Measurements from ENCODE around the gene TSPOAP1. TPM values are rescaled to one million over a fixed set of nuclear protein-coding genes. Genes with fewer than 3 reads are reported as not detected.

TSPOAP1 gene
- total RNA-seq, 1 donor from 2014 or later: 13.6 TPM

DNA sequence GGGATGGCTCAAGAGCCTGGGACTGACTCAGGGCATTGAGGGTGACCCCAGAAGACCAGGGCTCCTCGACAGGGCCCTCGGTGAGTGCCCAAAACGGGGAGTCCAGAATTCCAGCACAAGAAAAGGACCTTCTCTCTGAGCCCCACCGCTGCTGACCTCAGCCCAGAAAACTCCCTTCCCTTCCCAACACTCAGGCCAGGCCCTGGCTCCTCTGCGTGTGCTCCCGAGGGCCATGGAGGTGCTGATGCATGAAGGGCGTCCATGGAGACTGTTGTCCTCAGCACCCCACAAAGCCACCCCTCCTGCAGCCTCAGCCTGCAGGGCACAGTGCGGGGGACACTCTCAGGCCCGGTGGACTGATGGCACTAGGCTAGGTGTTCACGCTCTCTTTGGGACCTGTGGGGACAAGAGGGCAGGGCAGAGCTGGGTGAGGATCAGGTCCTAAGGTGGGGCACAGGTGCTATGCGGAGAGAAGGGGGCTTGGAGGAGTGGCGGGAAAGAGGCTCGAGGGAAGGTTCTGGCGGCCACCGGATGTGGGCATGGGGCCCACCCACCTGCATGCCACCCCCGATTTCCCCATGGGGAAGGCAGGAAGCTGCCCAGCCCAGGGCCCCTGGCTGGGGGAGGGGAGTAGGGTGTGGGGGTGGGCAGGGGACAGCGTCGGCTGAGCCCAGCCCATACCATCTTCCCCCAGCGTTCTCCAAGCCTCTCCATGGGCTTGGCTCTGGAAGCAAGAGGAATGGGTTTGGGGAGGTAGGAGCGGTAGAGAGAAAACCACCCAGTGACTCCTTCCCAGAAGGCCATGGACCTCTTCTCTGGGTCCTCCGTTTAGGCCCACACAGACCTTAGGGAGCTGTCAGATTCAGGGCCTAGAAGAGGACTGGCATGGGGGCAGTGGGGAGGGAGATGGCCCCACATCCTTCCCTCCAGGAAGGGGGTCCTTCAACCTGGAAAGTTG lies 4.5 kb upstream of the TSPOAP1 start:
- DNase-seq (no peak), ATAC-seq (ENCODE audit: poor library complexity) (no peak)
- intact Hi-C loops (cut with DNase I): no loop called here

DNA sequence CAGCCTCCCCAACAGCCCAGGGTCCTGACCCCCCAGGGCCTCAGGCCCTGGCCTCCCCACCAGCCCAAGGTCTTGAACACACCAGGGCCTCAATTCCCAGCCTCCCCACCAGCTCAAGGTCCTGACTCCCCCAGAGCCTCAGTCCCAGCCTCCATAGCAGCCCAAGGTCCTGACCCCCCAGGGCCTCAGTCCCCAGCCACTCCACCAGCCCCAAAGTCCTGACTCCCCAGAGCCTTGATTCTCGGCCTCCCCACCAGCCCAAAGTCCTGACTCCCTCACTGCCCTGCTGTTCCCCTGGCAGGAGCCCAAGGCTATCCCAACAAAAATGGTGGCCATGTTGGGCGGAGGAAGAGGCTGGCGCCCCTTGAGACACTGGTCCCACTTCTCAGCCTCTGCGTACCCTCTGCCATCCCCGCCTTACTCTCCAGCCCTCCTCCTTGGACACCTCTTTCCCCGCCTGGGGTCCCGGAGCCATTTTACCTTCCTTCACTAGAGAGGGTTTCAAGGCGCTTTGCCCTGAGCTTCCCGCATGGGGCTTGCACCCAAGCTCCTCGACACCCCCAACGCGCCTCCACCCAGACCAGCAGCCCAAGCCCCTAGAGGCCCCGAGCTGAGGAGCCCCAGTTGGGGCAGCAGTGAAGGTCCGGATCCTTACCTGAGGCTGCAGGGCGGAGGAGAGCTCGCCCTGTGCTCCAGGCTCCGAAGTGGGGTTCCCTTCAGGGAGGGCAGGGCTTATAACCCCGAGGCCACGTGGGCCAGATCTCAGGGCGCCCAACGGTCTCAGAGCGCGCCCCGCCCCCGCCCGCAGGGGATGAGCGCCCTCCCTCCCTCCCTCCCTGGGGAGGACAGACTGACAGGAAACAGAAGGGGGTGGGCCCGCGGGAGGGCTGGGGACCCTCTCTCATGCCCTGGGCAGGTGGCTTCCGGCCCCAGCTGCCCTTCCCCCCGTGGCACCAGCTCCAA lies 3.5 kb upstream of the TSPOAP1 start:
- ATAC-seq (ENCODE audit: poor library complexity) (peak; percentile 59), DNase-seq (peak; percentile 87)
- intact Hi-C loops (cut with DNase I): no loop called here

DNA sequence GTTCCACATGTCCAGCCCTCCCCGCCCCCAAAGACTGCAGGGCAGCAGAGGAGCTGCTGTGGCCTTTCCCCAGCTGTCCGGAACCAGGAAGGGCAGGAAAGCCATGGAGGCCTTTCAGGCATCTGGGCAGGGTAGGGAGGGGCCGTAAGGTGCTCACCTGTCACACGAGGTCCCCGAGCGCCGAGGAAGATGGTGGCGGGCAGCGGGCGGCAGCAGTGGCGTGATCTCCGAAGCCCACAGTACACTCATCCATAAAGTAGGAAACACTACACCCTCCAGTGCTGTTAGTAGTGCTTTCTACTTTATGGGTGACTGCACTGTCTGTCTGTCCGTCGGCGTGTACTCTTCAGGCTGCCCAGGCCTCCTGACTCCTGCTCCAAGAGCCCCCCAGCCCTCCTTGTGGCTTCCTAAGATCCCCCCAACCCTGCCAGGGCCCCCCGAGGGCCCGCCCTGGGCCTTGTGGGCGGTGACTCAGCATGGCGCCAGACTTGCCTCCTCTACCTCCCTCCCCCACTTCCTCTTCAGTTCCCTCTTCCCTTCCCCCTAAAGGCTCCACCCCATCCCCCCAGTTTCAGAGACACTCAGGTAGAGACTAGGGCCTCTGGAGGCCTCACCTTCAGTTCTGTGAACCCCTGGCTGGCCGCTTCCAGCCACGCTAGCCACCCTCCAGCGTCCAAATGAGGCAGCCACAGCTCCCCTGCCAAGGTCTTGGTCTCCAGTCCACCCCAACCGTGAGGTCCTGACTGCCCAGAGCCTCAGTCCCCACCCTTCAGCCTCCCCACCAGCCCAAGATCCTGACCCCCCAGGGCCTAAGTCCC lies 2.6 kb upstream of the TSPOAP1 start:
- peak; percentile 30 for ATAC-seq (ENCODE audit: poor library complexity)
- DNase-seq: no peak
- intact Hi-C loops (cut with DNase I): no loop called here

DNA sequence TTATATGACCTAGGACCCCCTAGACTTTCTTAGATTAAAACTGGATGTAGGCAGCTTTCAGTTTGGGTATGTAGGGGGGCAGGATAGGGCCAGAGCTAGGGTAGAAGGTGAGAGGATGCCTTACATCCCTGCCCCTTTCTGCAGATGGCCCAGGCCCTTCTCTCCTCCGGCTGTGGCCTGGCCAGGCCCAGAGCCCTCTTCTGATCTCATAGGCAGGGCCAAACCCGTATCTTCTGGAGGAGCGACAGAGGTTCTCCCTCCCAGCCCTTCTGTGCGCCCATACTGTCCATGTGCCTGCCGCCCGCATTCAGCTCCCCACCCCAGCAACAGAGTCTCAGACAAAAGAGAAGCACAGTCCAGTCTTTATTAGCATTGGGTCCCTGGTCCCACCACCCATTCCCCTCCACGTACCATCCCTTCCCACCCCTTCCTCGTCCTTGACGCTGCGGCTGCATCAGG lies 2.0 kb upstream of the TSPOAP1 start:
- DNase-seq (no peak), ATAC-seq (ENCODE audit: poor library complexity) (no peak)
- intact Hi-C loops (cut with DNase I): no loop called here

DNA sequence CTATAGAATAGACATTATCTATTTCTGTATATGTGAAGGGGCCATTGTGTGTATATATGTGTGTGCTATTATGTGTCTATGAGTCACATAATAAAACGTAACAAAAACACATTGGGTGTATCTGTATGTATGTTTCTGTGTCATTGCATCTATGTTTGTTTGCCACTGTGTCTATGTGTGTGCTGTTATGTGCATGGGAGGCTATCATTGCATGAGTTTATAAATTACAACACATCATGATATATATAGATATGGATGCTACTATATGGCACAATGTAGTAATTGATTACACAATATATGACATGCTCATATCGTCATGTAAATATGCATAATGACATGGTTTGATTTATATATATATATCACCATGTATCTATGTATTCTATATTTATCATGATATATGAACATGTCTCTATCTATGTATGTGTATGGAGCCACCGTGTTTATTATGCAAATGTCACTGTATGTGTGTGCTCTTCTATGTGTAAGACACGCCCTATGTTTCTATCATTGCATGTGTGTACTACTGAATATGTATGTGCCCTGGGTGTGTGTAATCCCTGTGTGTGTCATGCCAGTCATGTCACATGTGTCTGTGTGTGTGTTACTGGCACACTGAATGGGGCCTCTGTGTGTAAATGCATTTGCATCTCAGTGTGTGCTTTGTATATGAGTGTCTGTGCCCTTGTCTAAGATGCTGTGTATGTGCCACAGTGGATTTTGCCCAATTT lies 1.4 kb upstream of the TSPOAP1 start:
- intact Hi-C loops (cut with DNase I): no loop called here
- ATAC-seq (ENCODE audit: poor library complexity) (no peak), DNase-seq (no peak)

DNA sequence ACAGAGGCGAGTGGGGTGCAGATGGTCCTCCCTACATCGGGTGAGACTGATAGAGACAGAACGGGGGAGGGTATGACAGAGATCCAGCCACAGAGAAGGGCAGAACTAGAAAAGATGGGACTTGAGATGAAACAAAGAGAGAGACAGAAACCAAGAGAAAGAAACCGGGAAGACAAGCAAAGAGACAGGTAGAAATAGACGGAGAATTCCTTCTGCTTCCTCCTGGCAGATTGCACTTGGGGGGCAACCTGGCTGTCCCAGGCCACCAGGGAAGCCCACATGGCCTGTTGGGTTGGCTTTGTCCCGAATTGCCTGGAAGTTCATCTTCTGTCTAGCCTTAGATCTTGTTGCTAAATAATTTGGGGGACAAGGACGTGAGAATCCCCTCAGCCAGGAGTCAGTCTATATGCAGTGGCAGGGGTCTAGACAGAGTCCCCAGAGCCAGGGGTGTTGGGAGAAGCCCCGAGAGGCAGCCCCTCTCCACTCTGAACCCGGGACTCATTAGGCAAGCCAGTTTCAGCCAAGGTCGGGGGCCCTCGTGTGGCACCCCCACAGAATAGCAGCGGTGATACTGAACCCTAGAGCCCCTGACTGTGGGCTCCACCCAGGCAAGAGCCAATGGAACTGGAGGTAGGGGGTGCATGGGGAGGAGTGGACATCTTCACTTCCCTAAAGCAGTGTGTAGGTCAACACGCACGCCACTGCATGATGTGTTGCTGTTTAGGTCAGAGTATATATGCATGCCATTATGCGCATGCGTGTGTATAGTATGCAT lies 627 bp upstream of the TSPOAP1 start:
- intact Hi-C loops (cut with DNase I): no loop called here
- peak; percentile 19 for ATAC-seq (ENCODE audit: poor library complexity)
- DNase-seq: no peak

DNA sequence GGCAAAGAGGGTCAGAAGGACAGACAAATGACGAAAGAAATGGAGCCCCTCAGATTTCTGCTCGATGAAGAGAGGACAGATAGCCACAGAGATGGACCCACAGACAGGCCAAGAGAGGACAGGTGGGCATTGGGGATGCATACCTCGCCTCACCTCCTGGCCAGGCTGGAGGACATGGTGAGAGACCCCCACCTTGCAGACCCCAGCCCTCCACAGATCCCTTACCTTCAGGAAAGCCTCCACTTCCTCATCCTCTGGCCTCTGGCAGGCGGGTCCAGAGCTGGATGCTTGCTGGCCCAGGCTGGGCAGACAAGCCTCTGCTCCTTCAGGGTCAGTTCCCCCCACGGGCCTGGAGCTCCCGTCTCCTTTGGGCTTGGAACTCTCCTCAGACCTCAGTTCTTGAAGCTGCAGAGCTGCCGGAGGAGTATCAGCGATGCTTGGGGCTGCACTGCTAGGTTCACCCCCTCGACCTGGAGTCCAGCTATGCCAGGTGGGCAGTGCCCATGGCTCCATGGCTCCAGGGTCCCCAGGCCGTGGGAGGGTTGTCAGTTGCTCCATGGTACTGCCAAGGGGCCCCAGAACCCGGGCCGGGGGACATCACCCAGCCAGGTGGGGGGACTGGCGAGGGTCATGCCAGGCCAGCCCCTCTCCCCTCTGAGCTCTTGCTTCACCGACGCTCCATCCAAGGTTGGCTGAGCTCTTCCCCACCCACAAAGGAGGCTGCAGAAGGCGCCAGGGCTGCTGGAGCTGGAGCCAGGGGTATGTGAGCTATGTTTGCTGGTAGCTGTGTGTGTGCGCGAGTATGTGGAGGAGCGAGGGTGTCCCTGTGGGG lies 1.0 kb downstream of the TSPOAP1 start:
- ATAC-seq (ENCODE audit: poor library complexity): no peak
- DNase-seq: no peak
- intact Hi-C loops (cut with DNase I): no loop called here

DNA sequence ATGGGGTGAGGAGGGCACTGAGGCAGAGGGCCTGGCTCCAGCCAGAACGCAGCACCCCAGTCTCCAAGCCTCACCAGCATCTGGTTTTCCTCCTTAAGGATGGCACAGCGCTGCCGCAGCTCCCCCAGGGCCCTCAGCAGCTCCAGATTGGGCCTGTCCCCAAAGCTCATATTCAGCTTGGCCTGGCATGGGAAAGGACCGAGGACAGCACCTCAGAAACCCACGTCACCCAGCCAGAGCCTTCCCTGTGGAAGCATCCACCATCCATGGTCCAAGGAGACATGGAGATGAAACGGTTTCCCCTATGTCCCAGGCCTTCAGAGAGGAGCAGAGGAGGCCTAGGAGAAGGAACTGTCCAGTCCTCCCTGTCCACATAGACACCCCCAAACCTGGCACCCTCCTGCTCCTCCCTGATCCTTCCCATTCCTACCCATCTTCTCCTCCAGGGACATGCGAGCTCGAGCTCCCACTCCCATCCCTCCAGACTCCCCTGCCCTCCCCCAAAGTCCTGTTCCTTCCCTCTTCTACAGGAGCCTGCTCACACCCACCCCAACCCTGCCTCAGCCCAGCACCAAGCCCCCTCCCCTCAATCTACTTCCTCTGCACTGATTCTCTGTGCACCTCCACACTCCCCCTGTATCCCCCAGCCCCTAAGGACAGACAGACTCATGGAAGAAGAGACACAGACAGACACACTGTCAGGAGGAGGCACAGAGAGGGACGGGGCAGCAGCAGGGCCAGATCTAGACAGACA lies 1.8 kb downstream of the TSPOAP1 start:
- ATAC-seq (ENCODE audit: poor library complexity) (no peak), DNase-seq (peak; percentile 18)
- intact Hi-C loops (cut with DNase I): no loop called here

DNA sequence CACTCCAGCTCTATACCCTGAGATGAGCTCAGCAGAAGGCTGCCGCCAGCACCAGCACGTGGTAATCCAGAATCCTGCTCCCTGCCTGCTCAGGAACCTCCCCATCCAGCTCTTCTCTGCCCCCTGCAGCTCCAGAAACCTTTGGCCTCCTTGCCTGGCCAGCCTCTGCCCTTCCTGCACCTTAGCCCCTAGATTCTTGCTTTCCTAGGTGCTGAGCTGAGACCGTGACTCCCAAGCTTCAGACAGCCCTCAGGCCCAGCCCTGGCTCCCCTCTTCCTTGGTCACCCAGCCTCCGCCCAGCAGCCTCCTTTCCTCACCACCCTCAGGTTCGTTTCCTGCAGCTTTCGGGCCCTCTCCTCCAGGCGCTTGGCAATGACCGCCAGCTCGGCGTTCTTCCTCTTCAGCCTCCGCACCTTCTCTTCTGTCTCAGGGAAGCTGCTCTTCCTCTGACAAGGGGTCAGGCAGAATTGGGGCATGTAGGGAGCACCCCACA lies 2.6 kb downstream of the TSPOAP1 start:
- intact Hi-C loops (cut with DNase I): no loop called here
- DNase-seq (peak; percentile 27), ATAC-seq (ENCODE audit: poor library complexity) (no peak)

DNA sequence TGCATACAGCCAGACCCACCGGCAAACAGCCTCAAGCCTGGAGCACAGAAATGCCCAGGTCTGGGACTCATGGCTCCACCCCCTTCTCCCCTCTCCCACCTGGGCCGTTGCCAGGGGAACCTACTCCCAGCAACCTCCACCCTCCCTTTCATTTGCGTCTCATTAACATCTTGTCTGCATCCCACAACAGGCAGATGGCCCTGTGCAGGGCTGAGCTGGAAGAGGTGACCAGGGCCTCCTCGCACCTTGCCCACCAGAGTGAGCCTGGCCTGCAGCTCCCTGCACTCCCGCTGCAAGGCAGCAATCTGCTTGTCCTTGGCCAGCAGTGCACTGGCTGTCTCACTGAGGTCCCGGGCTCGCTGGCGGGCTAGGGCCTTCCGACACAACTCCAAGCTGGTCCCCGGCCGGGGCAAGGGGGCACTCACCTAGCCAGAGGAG lies 3.3 kb downstream of the TSPOAP1 start:
- ATAC-seq (ENCODE audit: poor library complexity): no peak
- intact Hi-C loops (cut with DNase I): no loop called here
- DNase-seq: peak; percentile 30

DNA sequence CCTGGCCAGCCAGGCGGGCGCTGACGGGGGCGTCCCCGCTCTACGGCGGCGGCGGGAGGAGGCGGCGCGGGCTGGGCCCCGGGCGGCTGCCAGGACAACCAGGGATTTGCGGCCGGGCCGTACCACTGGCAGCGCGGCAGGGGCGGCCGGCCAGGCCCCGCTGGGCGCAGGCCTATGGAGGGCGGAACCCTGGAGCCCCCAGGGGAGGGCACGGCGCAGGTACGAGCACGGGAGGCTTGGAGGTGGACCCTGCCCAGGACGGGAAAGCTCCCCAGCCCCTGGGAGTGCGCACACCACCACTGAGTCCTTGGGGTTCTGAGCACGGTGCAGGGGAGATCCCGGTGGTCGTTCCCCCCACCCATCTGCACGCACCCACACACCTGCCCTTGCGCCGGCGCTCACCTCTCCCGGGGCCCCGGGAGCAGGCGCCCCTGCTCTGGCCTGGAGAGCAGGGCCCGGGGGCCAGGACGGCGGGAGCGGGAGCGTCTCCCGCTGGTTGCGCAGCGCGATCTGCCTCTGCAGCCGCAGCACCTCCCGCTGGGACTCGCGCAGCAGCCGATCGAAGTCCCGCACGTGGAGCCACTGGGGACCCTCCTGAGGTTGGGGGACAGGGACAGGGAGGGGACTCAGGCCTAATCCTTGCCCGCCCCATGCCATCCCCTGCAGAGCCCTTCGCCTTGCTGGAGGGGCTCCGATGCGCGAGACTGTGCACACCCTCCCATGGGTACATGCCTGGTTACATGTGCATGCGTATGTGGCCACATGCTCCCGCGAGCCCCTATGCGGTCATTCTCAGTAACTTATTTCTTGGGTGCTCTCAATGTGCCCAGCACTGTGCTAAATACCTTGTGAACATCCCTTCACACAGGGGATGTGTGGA lies 3.9 kb downstream of the TSPOAP1 start:
- ATAC-seq (ENCODE audit: poor library complexity) (peak; percentile 85), DNase-seq (peak; percentile 61)
- intact Hi-C loops (cut with DNase I): no loop called here

DNA sequence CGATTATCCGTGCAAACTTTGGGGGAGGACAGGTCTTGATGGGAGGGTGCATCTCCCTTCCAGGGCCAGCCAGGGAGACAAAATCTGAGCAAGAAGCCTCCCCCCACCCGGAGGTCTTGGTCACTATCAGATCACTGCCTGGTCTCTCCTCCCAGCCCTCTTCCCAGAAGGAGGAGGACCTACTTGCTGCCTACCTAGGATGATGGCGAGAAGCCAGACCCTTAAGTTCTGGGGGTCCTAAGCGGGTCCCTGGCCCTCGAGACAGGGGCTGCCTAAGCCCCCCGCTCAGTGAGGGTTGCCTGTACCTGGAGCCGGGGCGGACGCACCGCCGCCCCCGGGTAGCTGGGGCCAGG lies 4.6 kb downstream of the TSPOAP1 start:
- DNase-seq (no peak), ATAC-seq (ENCODE audit: poor library complexity) (peak; percentile 4)
- intact Hi-C loops (cut with DNase I): no loop called here

DNA sequence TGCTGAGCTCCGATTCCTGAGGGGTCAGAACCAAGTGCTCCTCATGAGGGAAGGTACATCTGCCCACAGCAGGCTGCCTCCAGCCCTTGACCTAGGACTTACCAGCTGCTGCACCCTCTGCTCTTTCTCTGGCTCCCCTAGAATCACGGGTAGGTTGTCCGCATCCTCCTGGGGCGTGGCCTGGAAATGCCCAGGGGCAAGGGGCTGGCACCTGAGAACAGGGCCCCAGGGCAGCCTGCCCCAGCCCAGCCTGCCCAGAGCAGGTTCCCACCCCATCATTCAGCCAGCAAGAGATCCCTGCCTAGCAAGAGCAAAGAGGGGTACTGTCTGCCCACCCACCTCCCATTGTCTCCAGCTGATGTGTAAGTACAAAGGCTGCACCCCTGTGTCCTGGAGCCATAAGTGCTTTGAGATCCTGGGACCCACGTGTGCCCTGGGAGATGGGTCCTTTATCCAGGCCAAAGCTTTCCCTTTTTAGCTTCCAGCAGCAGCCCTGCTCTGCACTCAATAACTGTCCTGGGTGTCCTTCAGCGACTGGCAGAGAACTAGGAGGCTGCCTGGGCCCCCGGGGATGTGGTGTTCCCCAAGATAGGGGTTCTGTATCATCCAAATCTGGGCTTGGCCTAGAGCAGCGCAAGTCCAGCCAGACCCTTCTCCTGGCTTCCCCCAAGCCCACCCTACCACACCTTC lies 5.1 kb downstream of the TSPOAP1 start:
- ATAC-seq (ENCODE audit: poor library complexity): peak; percentile 33
- peak; percentile 36 for DNase-seq
- intact Hi-C loops (cut with DNase I): no loop called here

DNA sequence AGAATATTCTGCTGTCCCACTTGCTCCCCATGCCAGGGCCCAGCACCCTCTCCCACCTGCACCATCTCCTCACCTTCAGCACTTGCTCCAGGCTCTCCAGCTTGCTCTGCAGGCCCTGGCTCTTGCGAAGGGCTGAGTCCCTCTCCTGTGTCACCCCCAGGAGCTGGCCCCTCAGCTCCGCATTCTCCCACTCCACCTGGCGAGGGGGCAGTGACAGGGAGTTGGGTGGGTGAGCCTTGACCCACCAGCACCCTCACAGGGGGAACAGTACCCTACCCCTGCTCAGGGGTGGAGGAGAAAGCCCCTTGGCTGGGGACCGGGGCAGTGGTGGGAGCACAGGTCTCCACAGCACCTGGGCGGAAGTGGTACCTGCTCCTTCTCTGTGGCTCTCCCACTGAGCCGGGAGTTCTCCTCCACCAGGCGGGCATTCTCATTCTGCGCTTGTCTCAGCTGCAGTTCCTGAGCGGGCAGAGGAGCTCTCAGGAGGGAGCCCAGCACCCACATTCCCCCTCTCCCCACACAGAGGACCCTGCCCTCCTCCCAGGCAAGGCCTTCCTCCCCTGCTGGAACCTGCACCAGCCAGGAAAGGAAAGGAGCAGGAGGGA lies 5.9 kb downstream of the TSPOAP1 start:
- DNase-seq (peak; percentile 13), ATAC-seq (ENCODE audit: poor library complexity) (no peak)
- intact Hi-C loops (cut with DNase I): no loop called here

All from Right ventricle myocardium superior (tissue), 1 donor.